Hepatocyte (in vitro differentiated cells): Measurements from ENCODE around the gene XRCC6.

Experiments used
- EZH2 ChIP-seq: fragments of 200-600 bp; sonication (generic); IDR thresholded peaks from 2 replicates; pipeline ENCODE4 v1.6.1; 2016; ENCODE audit warnings: antibody characterized with exemption, mild to moderate bottlenecking, borderline replicate concordance
- EZH2phosphoT487 ChIP-seq: fragments of 200-600 bp; sonication (generic); IDR thresholded peaks from one replicate; pipeline ENCODE4 v1.6.1; 2018; ENCODE audit warnings: antibody characterized with exemption, mild to moderate bottlenecking, low read depth, moderate library complexity; ENCODE audit not compliant: unreplicated experiment, severe bottlenecking
- TF ChIP-seq, protein P1 (sequence below): fragments of 200-600 bp; sonication (generic); IDR thresholded peaks from 2 replicates; pipeline ENCODE4 v1.5.1; 2016; ENCODE audit warnings: antibody characterized with exemption, mild to moderate bottlenecking; ENCODE audit not compliant: poor library complexity

DNA sequence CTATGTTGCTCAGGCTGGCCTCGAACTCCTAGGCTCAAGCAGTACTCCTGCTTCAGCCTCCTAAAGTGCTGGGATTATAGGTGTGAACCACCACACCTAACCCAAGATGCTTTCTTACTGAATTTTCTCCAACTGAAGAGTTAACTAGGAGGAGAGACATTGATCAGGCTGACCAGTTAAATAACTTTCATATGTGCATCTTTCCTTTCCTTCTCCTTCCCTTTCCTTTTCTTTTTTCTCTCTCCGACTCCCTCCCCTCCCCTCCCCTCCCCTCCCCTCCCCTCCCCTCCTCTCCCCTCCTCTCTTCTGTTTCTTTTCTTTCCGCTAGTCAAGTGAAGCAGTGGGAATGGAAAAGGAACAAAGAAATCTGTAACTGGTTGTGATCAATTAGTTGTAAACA lies 26.7 kb downstream of the XRCC6 start:
- TF ChIP-seq, protein P1, sequence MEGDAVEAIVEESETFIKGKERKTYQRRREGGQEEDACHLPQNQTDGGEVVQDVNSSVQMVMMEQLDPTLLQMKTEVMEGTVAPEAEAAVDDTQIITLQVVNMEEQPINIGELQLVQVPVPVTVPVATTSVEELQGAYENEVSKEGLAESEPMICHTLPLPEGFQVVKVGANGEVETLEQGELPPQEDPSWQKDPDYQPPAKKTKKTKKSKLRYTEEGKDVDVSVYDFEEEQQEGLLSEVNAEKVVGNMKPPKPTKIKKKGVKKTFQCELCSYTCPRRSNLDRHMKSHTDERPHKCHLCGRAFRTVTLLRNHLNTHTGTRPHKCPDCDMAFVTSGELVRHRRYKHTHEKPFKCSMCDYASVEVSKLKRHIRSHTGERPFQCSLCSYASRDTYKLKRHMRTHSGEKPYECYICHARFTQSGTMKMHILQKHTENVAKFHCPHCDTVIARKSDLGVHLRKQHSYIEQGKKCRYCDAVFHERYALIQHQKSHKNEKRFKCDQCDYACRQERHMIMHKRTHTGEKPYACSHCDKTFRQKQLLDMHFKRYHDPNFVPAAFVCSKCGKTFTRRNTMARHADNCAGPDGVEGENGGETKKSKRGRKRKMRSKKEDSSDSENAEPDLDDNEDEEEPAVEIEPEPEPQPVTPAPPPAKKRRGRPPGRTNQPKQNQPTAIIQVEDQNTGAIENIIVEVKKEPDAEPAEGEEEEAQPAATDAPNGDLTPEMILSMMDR = no peak
- TF ChIP-seq EZH2 (no peak), EZH2phosphoT487 (no peak)
